NCI-H128 (cell line): Measurements from ENCODE around the gene LY6G6F.

Experiments used
- DNase-seq: peaks from one replicate; lab custom pipeline; 2025; ENCODE audit not compliant: unreplicated experiment; lab: John Stamatoyannopoulos, UW

The LY6G6F gene

DNA sequence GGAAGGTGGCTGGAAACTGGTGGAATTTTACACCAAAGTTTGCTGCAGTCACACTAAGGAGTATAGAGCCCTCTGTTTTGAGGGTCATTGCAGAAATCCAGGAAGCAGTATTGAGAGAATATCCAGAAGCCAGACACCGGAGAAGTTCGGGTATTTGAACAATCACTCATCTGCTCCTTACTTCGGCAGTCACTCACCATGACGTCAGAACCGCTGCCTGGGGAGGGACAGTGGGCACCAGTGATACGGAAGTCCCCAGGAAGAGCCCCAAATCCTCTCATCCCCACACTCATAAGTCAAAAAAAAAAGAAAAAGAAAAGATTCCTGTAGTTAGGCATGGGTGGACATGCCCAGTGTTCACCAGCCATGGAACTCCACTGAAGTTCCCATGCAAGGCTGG lies 29.8 kb upstream of the LY6G6F start:
- DNase-seq, result no peak

DNA sequence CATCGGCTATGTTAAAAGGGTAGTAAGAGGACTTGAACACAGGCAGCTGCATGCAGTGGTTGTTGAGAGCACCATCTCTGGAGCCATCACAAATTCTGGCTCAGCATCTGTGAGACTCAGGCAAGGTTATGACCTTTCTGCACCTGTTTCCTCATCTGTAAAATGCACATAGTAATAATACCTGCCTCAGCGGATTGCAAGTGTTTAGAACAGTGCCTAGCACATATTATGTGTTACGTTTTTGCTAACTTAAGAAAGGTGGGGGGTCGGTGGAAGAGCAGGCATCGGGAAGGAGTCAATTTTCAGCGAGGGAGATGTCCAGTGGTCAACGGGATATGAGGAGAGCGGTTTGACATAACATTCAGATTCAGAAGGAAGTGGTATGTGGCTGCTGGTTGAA lies 28.7 kb upstream of the LY6G6F start:
- DNase-seq, result no peak

DNA sequence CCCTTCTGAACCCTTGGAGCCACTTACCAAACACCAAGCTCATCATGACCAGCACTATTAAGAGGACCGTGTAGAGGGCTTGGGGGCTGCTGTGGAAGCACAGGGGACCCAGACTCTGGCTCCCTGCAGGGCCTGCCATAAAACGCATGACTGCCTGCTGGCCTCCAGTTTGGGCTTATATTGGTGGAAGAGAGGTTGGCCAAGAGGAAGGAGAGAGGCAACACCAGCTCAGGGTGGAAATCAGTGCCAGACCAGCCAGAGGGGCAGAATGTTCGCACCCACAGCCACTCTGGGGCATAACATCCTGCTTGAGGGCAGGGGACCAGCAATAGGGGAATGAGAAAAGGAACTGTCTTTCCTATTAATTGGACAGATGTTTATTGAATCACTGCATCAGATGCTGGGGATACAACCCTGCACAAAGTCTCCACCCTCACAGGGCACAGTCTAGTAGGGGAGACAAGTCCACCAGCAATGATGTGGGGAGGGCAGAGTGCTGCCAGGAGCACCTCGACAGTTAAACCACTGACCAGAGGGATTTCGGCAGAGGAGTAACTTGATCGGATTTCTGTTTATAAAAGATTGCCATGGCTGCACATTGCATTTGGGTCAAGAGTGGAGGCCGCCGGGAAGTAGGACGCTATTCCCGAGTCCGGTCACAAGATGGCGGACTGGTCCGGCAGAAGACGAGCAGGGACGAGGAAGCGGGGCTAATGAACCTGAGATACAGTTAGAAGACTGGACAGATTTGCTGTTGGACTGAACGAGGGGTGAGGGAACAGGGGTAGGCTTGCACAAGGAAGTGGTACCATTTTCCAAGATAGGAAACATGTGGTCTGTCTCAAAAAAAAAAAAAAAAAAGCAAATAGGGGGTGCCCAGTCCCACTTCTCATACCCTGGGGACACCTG lies 26.2 kb upstream of the LY6G6F start, which contains the start of gene LY6G5C:
TSS of gene LY6G5C (minus strand) at position 842 of the 909 bp plus-strand sequence. CDS start at position 148, 694 bp downstream.
- DNase-seq, result peak; percentile 51

DNA sequence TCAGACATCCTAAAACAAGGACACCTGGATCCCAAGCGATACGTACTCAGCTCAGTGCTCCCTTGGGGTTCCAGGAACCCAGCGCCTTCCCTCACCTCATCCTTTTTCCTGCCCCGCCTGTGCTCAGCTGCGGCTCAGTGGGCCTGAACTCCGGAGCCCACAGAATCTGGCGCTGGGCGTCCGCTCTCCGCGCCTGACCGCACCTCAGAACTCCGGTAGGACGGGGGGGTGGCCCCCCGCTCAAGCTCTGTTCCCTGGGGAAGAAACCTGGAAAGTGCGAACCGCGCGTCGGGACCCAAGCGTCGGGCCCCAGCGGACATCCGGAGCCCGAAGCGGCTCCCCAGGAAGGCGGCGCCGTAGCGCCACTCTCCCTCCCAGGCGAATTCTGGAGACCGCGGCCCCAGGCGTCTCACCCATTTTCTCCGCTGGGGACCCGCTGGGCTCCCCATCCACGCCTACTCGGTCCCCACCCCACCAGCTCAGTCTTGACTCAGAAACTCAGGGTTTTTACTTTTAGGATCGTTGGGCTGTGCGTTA lies 25.5 kb upstream of the LY6G6F start:
- DNase-seq, result no peak

- no peak for DNase-seq
These were observed 23.1 kb upstream of the LY6G6F start for GRCh38 chr6:31683591-31683990.

DNA sequence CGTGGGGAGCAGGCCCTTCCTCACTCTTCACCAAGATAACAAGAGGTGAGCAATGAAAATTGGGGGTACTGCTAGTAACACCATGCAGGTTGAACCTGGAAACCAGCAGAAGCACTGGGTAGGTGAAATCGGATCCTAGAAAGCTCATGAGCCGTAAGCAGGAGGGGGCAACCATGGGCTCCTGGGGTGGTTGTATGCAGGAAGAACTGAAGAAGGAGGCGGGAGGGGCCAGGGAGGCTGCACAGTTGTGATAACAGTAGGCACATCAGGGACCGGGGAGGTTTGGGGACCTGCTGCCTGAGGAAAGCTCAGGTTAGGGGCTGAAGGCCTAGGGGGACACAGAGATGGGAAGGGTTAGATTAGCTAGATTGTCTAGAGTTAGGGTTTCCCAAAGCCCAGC lies 20.2 kb upstream of the LY6G6F start:
- DNase-seq, result no peak

- DNase-seq, result no peak
These were observed 19.3 kb upstream of the LY6G6F start for GRCh38 chr6:31687321-31687720.

DNA sequence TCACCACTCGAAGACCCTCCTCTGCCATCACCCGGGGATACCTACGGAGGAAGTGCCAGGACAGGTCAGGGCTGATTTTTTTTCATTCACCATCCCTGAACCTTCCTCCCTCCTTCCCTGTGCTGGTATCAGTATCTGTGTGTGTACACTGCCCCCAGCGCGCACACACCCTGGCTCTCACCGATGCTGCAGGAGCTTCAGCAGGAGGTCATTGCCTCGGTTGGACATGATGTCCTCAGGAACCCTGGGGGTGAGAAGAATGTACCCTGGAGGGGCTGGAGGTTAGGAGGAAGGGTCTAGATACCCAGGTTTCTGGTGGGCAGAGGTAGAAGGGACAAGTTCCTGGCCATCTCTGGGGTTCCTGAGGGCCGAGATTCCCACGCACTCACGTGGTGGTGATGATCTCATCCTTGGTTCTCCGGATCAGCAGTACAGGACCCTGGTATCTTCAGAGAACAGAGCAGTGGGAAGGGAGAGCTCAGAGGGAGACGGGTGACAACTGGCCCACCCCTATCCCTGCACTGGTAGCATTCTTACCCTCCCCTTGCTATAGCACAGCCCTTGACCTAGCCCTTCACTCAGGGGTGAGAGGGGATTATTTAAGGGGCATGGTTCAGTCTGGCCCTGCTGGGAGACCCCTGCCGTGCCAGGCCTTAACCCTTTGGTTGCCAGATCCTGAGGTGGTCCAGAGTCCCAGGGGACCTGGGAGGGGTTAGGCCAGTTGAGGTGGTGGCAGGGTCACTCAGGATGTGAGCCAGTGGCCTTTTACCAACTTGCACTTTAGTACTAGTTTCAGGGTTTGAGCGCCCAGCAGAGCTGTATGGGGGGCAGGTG lies 18.6 kb upstream of the LY6G6F start:
- DNase-seq, result no peak

DNA sequence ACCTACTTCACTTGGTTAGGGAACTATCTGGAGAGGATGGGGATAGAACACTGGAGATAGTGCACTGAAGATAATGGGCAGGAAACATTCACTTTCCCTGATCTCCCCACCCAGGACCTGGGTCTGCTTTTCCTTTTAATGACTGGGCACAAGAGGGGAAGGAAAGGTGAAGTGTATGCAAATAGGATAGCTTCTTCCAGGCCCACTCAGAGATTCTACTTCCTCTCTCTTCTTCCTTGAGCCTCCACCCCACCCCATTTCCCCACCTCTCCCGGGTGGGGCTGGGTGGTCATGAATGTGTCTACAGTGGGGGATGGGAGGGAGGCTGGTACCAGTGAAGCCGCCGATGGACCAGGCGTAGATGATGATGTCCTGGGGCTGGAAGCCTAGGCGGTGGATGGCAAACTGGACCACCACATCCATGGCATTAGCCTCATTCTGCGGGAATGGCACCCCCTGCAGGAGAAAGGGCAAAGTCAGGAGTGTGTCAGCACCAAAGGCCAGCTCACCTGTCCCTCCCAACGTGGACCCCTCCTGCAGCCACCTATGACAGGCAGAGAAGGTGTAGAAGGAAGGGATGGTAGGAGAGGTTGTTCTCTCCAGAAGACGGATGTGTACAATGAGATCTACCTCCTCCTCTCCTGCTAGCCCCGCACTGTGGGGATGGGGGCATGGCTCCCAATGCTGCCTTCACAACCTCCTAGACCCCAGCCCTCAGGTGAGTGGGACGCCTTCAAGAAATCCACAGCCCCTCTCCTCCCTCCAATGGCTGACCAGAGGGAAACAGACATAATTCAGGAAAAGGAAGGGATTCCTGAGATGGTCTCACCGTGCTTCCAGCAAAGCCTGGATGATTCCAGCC lies 17.2 kb upstream of the LY6G6F start:
- no peak for DNase-seq

DNA sequence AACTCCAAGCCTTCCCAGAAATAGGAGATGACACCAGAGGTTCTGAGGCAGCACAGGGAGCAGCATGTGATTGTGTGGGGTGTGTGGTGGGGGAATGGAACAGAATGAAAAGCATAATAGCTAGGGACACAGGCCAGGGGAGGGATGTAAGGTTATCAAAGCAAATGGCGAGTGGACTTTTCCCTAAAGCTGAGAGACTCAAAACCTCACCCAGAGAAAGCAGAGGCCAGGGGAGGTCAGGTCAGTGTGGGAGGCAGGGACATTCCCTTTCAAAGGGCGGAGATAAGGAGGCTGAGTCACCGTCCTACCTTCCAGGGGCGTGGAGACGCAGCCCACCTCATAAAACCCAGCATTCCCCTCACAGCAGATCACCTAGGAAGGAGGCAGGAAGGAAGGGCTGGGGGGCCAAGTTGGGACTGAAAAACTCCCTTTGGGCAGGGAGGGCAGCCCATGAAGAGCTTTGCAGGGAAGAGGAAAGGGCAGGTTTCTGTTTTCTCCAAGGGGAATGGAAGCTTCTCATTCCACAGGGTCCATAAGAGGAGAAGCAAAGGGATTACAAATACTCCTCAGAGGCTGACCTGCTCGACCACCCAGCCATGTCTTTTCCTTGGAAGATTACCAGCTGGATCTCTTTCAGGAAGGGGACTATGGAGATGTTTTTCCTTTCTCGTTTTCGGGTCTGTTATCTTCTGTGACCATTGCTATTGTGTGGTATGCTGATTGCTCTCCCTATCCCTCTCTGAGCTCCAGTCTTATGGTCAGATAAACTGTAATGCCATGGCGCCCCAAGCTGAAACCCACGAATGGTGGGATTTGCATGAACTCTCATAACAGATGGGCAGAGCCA lies 16.2 kb upstream of the LY6G6F start:
- DNase-seq, result no peak

DNA sequence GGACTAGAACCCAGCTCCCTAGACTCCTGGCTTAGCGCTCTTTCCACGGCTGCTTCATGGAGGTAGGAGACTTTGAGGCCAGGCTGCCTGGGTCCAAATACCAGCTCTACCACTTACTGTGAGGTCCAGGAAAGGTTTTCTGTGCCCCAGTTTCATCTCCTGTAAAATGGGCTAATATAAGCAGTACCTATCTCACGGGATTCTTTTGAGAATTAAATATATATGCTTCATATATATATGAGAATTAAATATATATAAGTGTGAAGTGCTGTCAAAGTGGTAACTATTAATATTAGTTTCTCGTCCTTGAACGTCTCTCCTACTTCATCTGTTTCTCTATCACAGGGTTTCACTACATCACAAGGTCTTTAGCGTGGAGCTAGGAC lies 15.6 kb upstream of the LY6G6F start:
- no peak for DNase-seq

GRCh38 chr6:31691564-31692108 lies 15.0 kb upstream of the LY6G6F start:
- no peak for DNase-seq

GRCh38 chr6:31692353-31692752 lies 14.3 kb upstream of the LY6G6F start:
- no peak for DNase-seq

GRCh38 chr6:31692886-31693285 lies 13.8 kb upstream of the LY6G6F start:
- no peak for DNase-seq

DNA sequence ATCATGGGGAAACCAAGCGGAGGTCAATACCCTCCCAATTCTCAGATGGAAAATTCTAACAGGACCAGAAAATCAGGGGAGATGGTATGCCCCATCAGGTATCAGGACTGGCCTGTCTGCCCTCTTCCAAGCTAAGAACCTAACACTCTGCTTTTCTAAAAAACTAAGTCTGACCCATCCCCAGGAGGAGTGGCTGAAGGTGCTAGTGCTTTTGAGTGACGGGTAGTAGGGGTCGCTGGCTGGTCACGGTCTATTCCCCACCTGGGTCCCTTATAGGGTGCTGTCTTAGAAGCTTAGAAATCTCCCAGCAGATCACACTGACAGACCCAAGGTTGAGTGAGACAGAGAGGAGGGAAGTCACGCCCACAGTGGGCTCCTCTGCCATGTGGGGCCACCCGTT lies 13.1 kb upstream of the LY6G6F start:
- no peak for DNase-seq

- no peak for DNase-seq
These were observed 9.1 kb upstream of the LY6G6F start for GRCh38 chr6:31697555-31697954.

DNA sequence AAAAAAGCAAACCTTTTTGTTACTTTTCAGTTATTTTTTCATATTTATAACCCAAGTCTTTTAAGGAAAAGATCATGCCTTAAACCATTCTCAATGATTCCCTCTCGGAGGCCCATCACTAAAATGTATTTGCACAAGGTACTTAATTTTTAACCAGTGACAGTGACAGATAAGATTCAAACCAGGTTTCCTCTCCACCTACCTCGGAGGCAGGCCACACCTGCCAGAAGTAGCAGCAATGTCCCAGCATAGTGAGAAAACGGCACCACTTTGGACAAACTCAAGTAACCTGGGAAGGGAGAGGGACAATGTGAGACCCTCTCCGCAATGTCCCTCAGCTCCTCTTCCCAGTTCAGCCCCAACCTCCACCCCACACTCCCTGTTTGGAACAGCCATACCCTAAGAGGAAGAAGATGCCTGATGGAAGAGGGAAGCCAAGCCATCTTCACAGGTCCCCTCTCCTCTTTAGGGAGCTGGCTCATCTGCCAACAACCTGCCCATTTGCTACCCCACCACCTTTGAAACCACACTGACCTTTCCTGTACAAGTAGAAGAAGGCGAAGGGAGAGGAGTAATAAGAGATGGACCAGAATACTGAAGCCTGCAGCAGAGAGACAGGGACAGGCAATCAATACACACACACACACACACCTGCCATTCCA lies 5.8 kb upstream of the LY6G6F start:
- no peak for DNase-seq

- no peak for DNase-seq
These were observed 4.8 kb upstream of the LY6G6F start for GRCh38 chr6:31701666-31702404.
